ENCODE results near the gene ENOX2.
"Not testable (repeated sequence)": the region's sequence is repeated elsewhere in the genome, so short reads cannot be mapped to it uniquely, and the experiment has no call there.

Gene ENOX2

GRCh38 chrX:130746077-130746476 lies 156.9 kb downstream of the ENOX2 start:
- no peak for DNase-seq

GRCh38 chrX:130741584-130741983 lies 161.4 kb downstream of the ENOX2 start:
- no peak for DNase-seq

- no peak for DNase-seq
Observed at GRCh38 chrX:130741151-130741550, 161.9 kb downstream of the ENOX2 start.

- no peak for DNase-seq
Observed at GRCh38 chrX:130738638-130739195, 164.3 kb downstream of the ENOX2 start.

- DNase-seq, result no peak
Observed at GRCh38 chrX:130734713-130735112, 168.3 kb downstream of the ENOX2 start.

- no peak for DNase-seq
Observed at GRCh38 chrX:130728208-130728607, 174.8 kb downstream of the ENOX2 start.

- no peak for DNase-seq
Observed at GRCh38 chrX:130726661-130727060, 176.3 kb downstream of the ENOX2 start.

GRCh38 chrX:130725519-130725918 lies 177.5 kb downstream of the ENOX2 start:
- DNase-seq, result no peak

- no peak for DNase-seq
Observed at GRCh38 chrX:130719413-130719812, 183.6 kb downstream of the ENOX2 start.

- no peak for DNase-seq
Observed at GRCh38 chrX:130718137-130718536, 184.9 kb downstream of the ENOX2 start.

GRCh38 chrX:130716781-130717413 lies 186.1 kb downstream of the ENOX2 start:
- DNase-seq, result no peak

- DNase-seq, result no peak
Observed at GRCh38 chrX:130716346-130716745, 186.7 kb downstream of the ENOX2 start.

GRCh38 chrX:130715299-130715698 lies 187.7 kb downstream of the ENOX2 start:
- no peak for DNase-seq

- no peak for DNase-seq
Observed at GRCh38 chrX:130714665-130715064, 188.3 kb downstream of the ENOX2 start.

GRCh38 chrX:130714135-130714534 lies 188.9 kb downstream of the ENOX2 start:
- no peak for DNase-seq

- not testable (repeated sequence) for DNase-seq
Observed at GRCh38 chrX:130709178-130709577, 193.8 kb downstream of the ENOX2 start.

- DNase-seq, result no peak
Observed at GRCh38 chrX:130705591-130705990, 197.4 kb downstream of the ENOX2 start.

GRCh38 chrX:130704053-130705038 lies 198.7 kb downstream of the ENOX2 start:
- no peak for DNase-seq

- no peak for DNase-seq
Observed at GRCh38 chrX:130702867-130703707, 199.9 kb downstream of the ENOX2 start.

GRCh38 chrX:130700629-130701028 lies 202.4 kb downstream of the ENOX2 start:
- no peak for DNase-seq

- DNase-seq, result no peak
Observed at GRCh38 chrX:130699618-130700017, 203.4 kb downstream of the ENOX2 start.

- no peak for DNase-seq
Observed at GRCh38 chrX:130696542-130696941, 206.5 kb downstream of the ENOX2 start.

GRCh38 chrX:130695931-130696330 lies 207.1 kb downstream of the ENOX2 start:
- no peak for DNase-seq
